Ishikawa (cell line): ENCODE results near the gene TLE7.

ENCODE experiments used
- CEBPB ChIP-seq: IDR thresholded peaks from 2 replicates; pipeline ENCODE4 v1.6.1; 2012
- CREB1 ChIP-seq: IDR thresholded peaks from 2 replicates; pipeline ENCODE4 v1.6.1; 2012; ENCODE audit warnings: low read depth
- EGR1 ChIP-seq: IDR thresholded peaks from 2 replicates; pipeline ENCODE4 v1.6.1; 2012
- EP300 ChIP-seq: IDR thresholded peaks from 2 replicates; pipeline ENCODE4 v1.6.1; 2012; ENCODE audit warnings: borderline replicate concordance
- FOXM1 ChIP-seq: IDR thresholded peaks from 2 replicates; pipeline ENCODE4 v1.6.1; 2012; ENCODE audit warnings: low read depth, borderline replicate concordance
- MAX ChIP-seq: IDR thresholded peaks from 2 replicates; pipeline ENCODE4 v1.6.1; 2012
- NFIC ChIP-seq: IDR thresholded peaks from 2 replicates; pipeline ENCODE4 v1.6.1; 2012
- RAD21 ChIP-seq: IDR thresholded peaks from 2 replicates; pipeline ENCODE4 v1.6.1; 2012; ENCODE audit warnings: low read depth
- REST ChIP-seq: IDR thresholded peaks from 2 replicates; pipeline ENCODE4 v1.6.1; 2012; ENCODE audit warnings: low read depth, mild to moderate bottlenecking
- TAF1 ChIP-seq: IDR thresholded peaks from 2 replicates; pipeline ENCODE4 v1.6.1; 2012; ENCODE audit warnings: low read depth, mild to moderate bottlenecking
- TCF12 ChIP-seq: IDR thresholded peaks from 2 replicates; pipeline ENCODE4 v1.6.1; 2012; ENCODE audit warnings: low read depth
- TEAD4 ChIP-seq: IDR thresholded peaks from 2 replicates; pipeline ENCODE4 v1.6.1; 2012
- USF1 ChIP-seq: IDR thresholded peaks from 2 replicates; pipeline ENCODE4 v1.6.1; 2012
- YY1 ChIP-seq: IDR thresholded peaks from 2 replicates; pipeline ENCODE4 v1.6.1; 2012; ENCODE audit warnings: low read depth
- ZBTB7A ChIP-seq: IDR thresholded peaks from 2 replicates; pipeline ENCODE4 v1.6.1; 2012; ENCODE audit warnings: low read depth

TLE7 gene

GRCh38 chr16:71429581-71429980 lies 12.3 kb downstream of the TLE7 start:
- TF ChIP-seq NFIC = no peak
- no peak for TF ChIP-seq MAX
- no peak for TF ChIP-seq CEBPB

- TF ChIP-seq TAF1 = no peak
- no peak for TF ChIP-seq EGR1
- no peak for TF ChIP-seq REST
- no peak for TF ChIP-seq ZBTB7A
- TF ChIP-seq MAX = no peak
- TF ChIP-seq NFIC = no peak
- TF ChIP-seq YY1 = no peak
Measured at GRCh38 chr16:71428883-71429282, 13.0 kb downstream of the TLE7 start.

GRCh38 chr16:71428385-71428784 lies 13.5 kb downstream of the TLE7 start:
- TF ChIP-seq FOXM1 (no peak), CEBPB (no peak), CREB1 (no peak), NFIC (no peak), TCF12 (no peak), TAF1 (no peak), TEAD4 (no peak), MAX (no peak), USF1 (no peak), REST (no peak), YY1 (no peak), EP300 (no peak), ZBTB7A (no peak), EGR1 (no peak), RAD21 (no peak)

GRCh38 chr16:71426880-71427615 lies 14.8 kb downstream of the TLE7 start:
- TF ChIP-seq EP300 (no peak), YY1 (no peak), TEAD4 (no peak), NFIC (no peak), TAF1 (no peak), FOXM1 (no peak), REST (no peak), RAD21 (no peak), ZBTB7A (no peak), TCF12 (no peak), EGR1 (no peak), MAX (no peak), CEBPB (no peak), CREB1 (no peak), USF1 (no peak)
